SH-SY5Y (cell line): ENCODE results near the gene OLFM4.

Experiments used
- GATA2 ChIP-seq: IDR thresholded peaks from 2 replicates; pipeline ENCODE4 v1.6.1; 2011; ENCODE audit warnings: mild to moderate bottlenecking, low read depth, low read length
- GATA3 ChIP-seq: IDR thresholded peaks from 2 replicates; pipeline ENCODE4 v1.6.1; 2011; ENCODE audit warnings: low read depth, mild to moderate bottlenecking, low read length, moderate library complexity

DNA sequence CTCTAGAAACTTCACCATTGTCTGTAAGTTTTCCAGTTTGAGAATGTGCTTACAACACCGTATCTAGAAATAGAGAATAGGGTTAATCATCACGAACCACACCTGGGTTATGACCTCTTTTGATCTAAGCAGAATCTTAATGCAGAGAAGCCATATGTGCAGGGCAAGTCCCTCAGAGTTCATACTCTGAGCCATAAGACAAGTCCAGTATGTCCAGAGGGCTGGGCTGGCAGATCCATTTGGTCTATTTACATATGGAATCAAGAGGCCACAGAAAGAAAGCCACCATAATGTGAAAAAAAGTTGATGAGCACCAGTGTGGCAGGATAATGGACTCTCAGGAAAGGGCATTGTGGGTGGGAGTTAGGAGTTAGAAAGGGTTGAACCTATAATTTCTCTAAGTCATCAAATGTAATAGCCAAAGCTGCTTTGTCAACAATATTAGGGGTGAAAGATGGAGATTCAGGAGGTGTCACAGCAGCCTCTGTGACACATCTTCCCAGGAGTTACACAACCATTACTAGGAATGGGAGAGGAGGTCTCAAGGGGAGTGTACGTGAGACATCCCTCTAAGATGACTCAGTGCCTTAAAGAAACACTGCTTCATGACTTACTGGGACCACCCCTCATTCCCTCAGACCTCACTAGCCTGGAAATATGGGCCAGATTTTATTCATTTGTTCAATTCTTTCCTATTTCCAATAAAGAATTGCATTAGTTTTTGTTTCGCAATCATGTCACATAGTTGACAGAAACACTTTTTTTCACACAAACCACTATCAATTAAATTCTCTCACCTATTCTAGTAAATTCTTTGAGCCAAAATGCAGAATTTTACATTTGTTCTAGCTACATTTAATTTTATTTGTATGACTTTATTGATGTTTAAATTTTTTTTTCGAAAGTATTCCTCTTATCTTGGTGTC, 30.4 kb upstream of the OLFM4 start:
- TF ChIP-seq GATA2 (no peak), GATA3 (no peak)
